ENCODE results near the gene MBNL3. TPM values are rescaled to one million over a fixed set of nuclear protein-coding genes. Genes with fewer than 3 reads are reported as not detected.

The MBNL3 gene
- polyA plus RNA-seq, 2 donors: 2.5 to 3.4 TPM

DNA sequence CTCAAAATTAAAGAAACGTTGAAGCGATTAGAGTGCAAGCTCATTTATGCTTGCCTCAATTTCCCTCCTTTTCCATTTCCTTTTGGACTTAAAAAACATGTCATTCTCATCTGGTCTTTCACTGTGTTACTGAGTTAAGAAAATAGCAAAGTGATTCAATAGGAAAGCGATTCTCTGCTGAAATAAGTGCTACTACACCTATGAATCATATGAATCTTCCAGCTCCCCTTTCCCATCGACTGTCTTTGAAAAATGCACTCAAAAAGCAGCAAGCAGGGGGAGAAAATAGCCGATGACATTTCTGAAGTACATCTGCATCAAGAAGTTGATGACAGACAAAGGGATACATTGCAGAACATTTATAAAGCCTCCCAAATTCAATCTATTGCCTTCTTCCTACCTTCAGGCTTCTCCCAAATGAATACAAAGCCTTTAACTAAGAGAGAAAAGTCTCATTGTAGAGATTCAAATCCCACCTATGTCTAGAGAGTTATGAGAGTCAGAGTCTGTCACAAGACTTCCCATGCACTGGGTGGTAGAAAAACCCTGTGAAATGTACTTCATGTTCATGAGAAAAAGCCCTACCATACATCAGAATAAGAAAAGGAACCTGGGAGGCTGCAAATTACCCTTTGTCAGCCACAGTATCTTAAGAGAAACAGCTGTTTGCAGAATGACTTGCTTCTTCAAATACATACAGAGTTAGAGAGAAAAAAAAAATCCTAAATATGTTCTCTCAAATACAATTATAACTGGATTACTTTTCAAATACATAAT, 78.9 kb downstream of the MBNL3 start:
- Histone ChIP-seq H3K4me3 (ENCODE audit: low read depth in 1 of 2, low read length in 2 of 2) (no peak overlapping the region), H3K9me3 (ENCODE audit: control insufficient read depth in 2 of 2, insufficient read depth in 1 of 2, low read depth in 1 of 2, low read length in 1 of 2) (no peaks in the 10 kb centered on the region), H3K27ac (ENCODE audit: low read depth in 2 of 2, low read length in 1 of 2) (no peak overlapping the region), H3K27me3 (ENCODE audit: control insufficient read depth in 1 of 2, insufficient read depth in 2 of 2, low read length in 2 of 2) (peaks cover 0 to 2% of the 10 kb centered on the region in 2 donors), H3K36me3 (ENCODE audit: control insufficient read depth in 2 of 2, insufficient read depth in 2 of 2, low read length in 1 of 2) (no peaks in the 10 kb centered on the region), H3K4me1 (ENCODE audit: control insufficient read depth in 2 of 2, insufficient read depth in 2 of 2, low read length in 1 of 2) (no peaks in the 10 kb centered on the region)
- 65 to 82% methylated on average over 5 of the region's 5 CpGs for WGBS, 2 donors

DNA sequence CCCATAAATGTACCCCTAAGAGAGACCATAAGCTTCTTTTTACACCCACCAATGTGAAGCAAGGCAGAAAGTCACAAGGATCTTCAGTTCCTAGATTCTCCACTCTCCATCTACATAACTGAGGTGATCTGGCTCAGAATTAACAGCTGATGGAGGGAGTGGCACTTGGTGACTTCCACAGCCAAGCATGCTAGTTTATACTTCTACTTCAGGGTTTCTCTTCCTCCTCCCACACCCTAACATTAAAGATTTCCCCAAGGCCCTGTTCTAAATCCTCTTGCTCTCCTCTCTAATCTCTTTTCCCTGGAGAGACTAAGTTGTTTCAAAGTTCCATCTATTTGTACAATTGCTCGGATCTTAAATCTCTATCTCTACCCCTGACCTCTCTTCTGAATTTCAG, 81.1 kb downstream of the MBNL3 start:
- Histone ChIP-seq H3K4me3 (ENCODE audit: low read depth in 1 of 2, low read length in 2 of 2) (no peak overlapping the region), H3K36me3 (ENCODE audit: control insufficient read depth in 2 of 2, insufficient read depth in 2 of 2, low read length in 1 of 2) (no peaks in the 10 kb centered on the region), H3K9me3 (ENCODE audit: control insufficient read depth in 2 of 2, insufficient read depth in 1 of 2, low read depth in 1 of 2, low read length in 1 of 2) (no peaks in the 10 kb centered on the region), H3K27me3 (ENCODE audit: control insufficient read depth in 1 of 2, insufficient read depth in 2 of 2, low read length in 2 of 2) (peaks cover 0 to 2% of the 10 kb centered on the region in 2 donors), H3K27ac (ENCODE audit: low read depth in 2 of 2, low read length in 1 of 2) (no peak overlapping the region), H3K4me1 (ENCODE audit: control insufficient read depth in 2 of 2, insufficient read depth in 2 of 2, low read length in 1 of 2) (no peaks in the 10 kb centered on the region)
- WGBS, 2 donors: 54 to 63% methylated on average over 1 of the region's 1 CpG

DNA sequence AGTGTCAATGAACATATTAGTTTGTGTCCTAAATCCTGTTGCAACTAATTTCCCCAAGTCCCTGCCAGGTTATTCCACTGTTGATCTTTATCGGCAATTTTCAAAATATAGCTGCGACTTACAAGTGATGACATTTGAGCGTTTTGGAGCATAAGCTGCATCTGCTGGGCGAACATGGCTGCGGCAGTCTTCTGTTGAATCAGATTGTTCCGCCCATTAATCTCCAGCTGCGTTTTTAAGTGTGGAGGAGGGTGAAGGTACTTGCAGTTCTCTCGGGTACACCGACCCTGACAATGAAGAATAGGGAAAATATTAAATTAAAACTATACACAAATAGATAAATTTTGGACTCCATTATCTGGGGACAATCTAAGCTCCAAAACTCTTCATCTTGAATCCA, 82.7 kb downstream of the MBNL3 start:
- Histone ChIP-seq H3K27me3 (ENCODE audit: control insufficient read depth in 1 of 2, insufficient read depth in 2 of 2, low read length in 2 of 2) (peaks cover 0 to 2% of the 10 kb centered on the region in 2 donors), H3K36me3 (ENCODE audit: control insufficient read depth in 2 of 2, insufficient read depth in 2 of 2, low read length in 1 of 2) (no peaks in the 10 kb centered on the region), H3K4me1 (ENCODE audit: control insufficient read depth in 2 of 2, insufficient read depth in 2 of 2, low read length in 1 of 2) (no peaks in the 10 kb centered on the region), H3K4me3 (ENCODE audit: low read depth in 1 of 2, low read length in 2 of 2) (no peak overlapping the region), H3K27ac (ENCODE audit: low read depth in 2 of 2, low read length in 1 of 2) (no peak overlapping the region), H3K9me3 (ENCODE audit: control insufficient read depth in 2 of 2, insufficient read depth in 1 of 2, low read depth in 1 of 2, low read length in 1 of 2) (no peaks in the 10 kb centered on the region)
- 86 to 97% methylated on average over 9 of the region's 9 CpGs for WGBS, 2 donors

DNA sequence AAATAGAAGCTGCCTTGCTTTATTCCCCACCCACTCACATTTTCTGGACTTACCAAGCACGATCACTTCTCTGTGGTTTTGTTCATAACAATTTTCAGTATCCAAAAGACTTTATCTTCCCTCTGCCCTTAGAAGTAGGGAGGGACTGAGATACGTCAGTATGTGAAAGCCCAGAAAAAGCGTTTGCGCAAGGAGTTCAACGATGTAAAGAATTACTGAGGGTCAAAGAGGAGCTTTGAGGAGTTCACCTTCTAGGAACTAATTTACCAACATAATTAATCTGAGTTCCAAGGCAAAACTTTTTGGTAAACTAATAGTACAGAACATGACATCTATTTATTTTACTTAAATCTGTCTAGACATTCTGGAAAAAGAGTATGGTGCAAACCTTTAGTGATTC, 84.6 kb downstream of the MBNL3 start:
- H3K27me3 ChIP-seq (ENCODE audit: control insufficient read depth in 1 of 2, insufficient read depth in 2 of 2, low read length in 2 of 2): no peaks in the 10 kb centered on the region
- WGBS, 2 donors: 69 to 82% methylated on average over 5 of the region's 5 CpGs
- H3K9me3 ChIP-seq (ENCODE audit: control insufficient read depth in 2 of 2, insufficient read depth in 1 of 2, low read depth in 1 of 2, low read length in 1 of 2): no peaks in the 10 kb centered on the region
- H3K27ac ChIP-seq (ENCODE audit: low read depth in 2 of 2, low read length in 1 of 2): no peak overlapping the region
- no peaks in the 10 kb centered on the region for H3K36me3 ChIP-seq (ENCODE audit: control insufficient read depth in 2 of 2, insufficient read depth in 2 of 2, low read length in 1 of 2)
- no peak overlapping the region for H3K4me3 ChIP-seq (ENCODE audit: low read depth in 1 of 2, low read length in 2 of 2)
- no peaks in the 10 kb centered on the region for H3K4me1 ChIP-seq (ENCODE audit: control insufficient read depth in 2 of 2, insufficient read depth in 2 of 2, low read length in 1 of 2)

DNA sequence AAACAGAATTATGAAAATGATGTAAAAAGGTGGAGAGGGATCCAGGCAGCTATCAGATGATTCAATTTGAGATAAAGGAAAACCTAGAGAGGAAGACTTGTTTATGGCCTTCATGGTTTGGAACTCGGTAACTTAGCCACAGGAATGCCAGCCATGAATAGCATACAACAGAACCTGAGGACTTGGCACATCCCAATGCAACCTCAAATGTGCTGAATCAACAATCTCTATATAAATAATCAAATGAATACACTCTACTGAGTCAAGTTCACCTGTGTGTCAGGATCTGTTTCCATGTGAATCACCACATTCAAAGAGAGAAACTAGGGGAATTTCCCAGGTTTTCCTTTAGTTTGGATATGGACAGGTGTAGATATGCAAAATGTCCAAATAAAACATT, 86.9 kb downstream of the MBNL3 start:
- no peaks in the 10 kb centered on the region for H3K4me1 ChIP-seq (ENCODE audit: control insufficient read depth in 2 of 2, insufficient read depth in 2 of 2, low read length in 1 of 2)
- WGBS, 2 donors: 63 to 67% methylated on average over 1 of the region's 1 CpG
- no peak overlapping the region for H3K4me3 ChIP-seq (ENCODE audit: low read depth in 1 of 2, low read length in 2 of 2)
- no peaks in the 10 kb centered on the region for H3K36me3 ChIP-seq (ENCODE audit: control insufficient read depth in 2 of 2, insufficient read depth in 2 of 2, low read length in 1 of 2)
- H3K27ac ChIP-seq (ENCODE audit: low read depth in 2 of 2, low read length in 1 of 2): no peak overlapping the region
- no peaks in the 10 kb centered on the region for H3K27me3 ChIP-seq (ENCODE audit: control insufficient read depth in 1 of 2, insufficient read depth in 2 of 2, low read length in 2 of 2)
- H3K9me3 ChIP-seq (ENCODE audit: control insufficient read depth in 2 of 2, insufficient read depth in 1 of 2, low read depth in 1 of 2, low read length in 1 of 2): no peaks in the 10 kb centered on the region

DNA sequence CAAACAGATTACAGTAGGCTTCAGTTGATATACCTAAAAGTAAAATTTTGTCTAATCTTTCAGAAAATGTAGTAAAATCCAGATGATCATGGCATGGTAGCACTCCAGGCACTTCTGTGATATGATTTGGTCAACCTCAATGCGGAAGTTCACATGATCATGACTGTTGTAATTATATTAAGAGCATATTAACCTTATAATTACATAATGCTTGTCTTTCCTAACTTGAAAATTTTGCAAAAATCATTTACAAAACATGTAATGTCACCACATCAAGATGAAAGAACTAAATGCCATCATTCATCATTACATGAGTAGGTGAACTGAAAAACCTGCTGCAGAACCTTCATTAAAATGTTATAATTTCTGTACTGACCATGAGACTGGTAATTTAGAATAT, 88.1 kb downstream of the MBNL3 start:
- Histone ChIP-seq H3K36me3 (ENCODE audit: control insufficient read depth in 2 of 2, insufficient read depth in 2 of 2, low read length in 1 of 2) (no peaks in the 10 kb centered on the region), H3K27me3 (ENCODE audit: control insufficient read depth in 1 of 2, insufficient read depth in 2 of 2, low read length in 2 of 2) (no peaks in the 10 kb centered on the region), H3K27ac (ENCODE audit: low read depth in 2 of 2, low read length in 1 of 2) (no peak overlapping the region), H3K4me1 (ENCODE audit: control insufficient read depth in 2 of 2, insufficient read depth in 2 of 2, low read length in 1 of 2) (no peaks in the 10 kb centered on the region), H3K4me3 (ENCODE audit: low read depth in 1 of 2, low read length in 2 of 2) (no peak overlapping the region), H3K9me3 (ENCODE audit: control insufficient read depth in 2 of 2, insufficient read depth in 1 of 2, low read depth in 1 of 2, low read length in 1 of 2) (no peaks in the 10 kb centered on the region)
- 83 to 100% methylated on average over 1 of the region's 1 CpG for WGBS, 2 donors

DNA sequence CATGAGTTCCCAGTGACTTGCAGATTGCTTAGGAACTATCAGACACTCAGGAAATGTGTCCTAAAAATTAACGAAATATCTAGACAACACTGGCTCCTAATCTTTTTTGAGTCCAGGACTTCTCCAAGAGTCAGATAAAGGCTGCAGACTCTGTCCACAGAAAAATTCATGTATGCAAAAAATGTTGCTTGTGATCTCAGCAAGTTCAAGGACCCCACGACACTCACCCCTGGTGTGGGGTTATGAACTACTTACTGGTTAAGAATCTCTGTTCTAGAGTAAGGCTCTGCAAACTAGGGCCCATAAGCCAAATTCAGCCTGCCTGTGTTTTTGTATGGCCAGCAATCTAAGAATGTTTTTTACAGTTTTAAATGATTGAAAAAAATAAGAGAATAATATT, 93.2 kb downstream of the MBNL3 start:
- Histone ChIP-seq H3K27ac (ENCODE audit: low read depth in 2 of 2, low read length in 1 of 2) (no peak overlapping the region), H3K4me1 (ENCODE audit: control insufficient read depth in 2 of 2, insufficient read depth in 2 of 2, low read length in 1 of 2) (no peaks in the 10 kb centered on the region), H3K4me3 (ENCODE audit: low read depth in 1 of 2, low read length in 2 of 2) (no peak overlapping the region), H3K36me3 (ENCODE audit: control insufficient read depth in 2 of 2, insufficient read depth in 2 of 2, low read length in 1 of 2) (no peaks in the 10 kb centered on the region), H3K27me3 (ENCODE audit: control insufficient read depth in 1 of 2, insufficient read depth in 2 of 2, low read length in 2 of 2) (no peaks in the 10 kb centered on the region), H3K9me3 (ENCODE audit: control insufficient read depth in 2 of 2, insufficient read depth in 1 of 2, low read depth in 1 of 2, low read length in 1 of 2) (no peaks in the 10 kb centered on the region)
- WGBS, 2 donors: 73 to 90% methylated on average over 2 of the region's 2 CpGs

DNA sequence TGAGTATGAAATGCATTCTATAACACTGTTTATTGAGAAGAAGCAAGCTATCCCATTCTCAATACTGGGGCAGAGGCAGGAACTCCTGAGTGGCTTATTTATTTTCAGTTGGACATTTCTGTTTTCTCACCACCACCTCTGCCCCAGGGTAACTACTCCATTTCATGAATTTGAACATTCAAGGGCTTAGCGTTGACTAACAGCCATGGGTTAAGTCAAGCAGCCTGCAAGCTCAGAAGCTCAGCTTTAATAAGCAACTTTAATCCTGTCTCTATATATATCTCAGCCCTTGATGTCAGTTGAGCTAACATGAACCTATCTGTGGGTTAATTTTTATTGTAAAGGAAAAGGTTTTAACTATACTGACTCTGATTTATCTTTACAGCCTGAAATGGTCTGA, 93.8 kb downstream of the MBNL3 start:
- 48 to 65% methylated on average over 1 of the region's 1 CpG for whole genome bisulfite sequencing, 2 donors
- Histone ChIP-seq H3K4me1 (ENCODE audit: control insufficient read depth in 2 of 2, insufficient read depth in 2 of 2, low read length in 1 of 2) (no peaks in the 10 kb centered on the region), H3K27me3 (ENCODE audit: control insufficient read depth in 1 of 2, insufficient read depth in 2 of 2, low read length in 2 of 2) (no peaks in the 10 kb centered on the region), H3K4me3 (ENCODE audit: low read depth in 1 of 2, low read length in 2 of 2) (no peak overlapping the region), H3K9me3 (ENCODE audit: control insufficient read depth in 2 of 2, insufficient read depth in 1 of 2, low read depth in 1 of 2, low read length in 1 of 2) (no peaks in the 10 kb centered on the region), H3K36me3 (ENCODE audit: control insufficient read depth in 2 of 2, insufficient read depth in 2 of 2, low read length in 1 of 2) (no peaks in the 10 kb centered on the region), H3K27ac (ENCODE audit: low read depth in 2 of 2, low read length in 1 of 2) (no peak overlapping the region)

DNA sequence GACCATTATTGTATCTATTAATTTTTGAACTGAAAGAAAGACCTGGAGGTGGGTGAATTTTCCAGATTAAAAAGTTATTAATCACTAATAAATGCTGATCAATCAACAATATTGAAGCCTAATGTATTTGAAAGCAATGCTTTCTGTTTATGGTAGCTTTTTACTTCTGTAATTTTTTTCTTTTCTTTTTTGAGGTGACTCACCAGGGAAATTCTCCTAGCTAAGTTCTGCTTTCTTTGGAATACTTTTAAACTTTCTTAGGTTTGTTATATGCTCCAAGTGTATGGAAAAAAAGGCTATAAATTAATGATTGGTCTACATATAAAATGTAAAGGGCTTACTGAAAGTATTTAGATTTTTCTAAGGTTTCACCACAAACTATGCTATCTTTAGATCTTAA, 94.2 kb downstream of the MBNL3 start:
- H3K36me3 ChIP-seq (ENCODE audit: control insufficient read depth in 2 of 2, insufficient read depth in 2 of 2, low read length in 1 of 2): no peaks in the 10 kb centered on the region

GRCh38 chrX:132393992-132394391, 94.8 kb downstream of the MBNL3 start:
- H3K9me3 ChIP-seq (ENCODE audit: control insufficient read depth in 2 of 2, insufficient read depth in 1 of 2, low read depth in 1 of 2, low read length in 1 of 2): no peaks in the 10 kb centered on the region
- no peak overlapping the region for H3K27ac ChIP-seq (ENCODE audit: low read depth in 2 of 2, low read length in 1 of 2)
- 59 to 63% methylated on average over 4 of the region's 4 CpGs for WGBS, 2 donors
- no peaks in the 10 kb centered on the region for H3K27me3 ChIP-seq (ENCODE audit: control insufficient read depth in 1 of 2, insufficient read depth in 2 of 2, low read length in 2 of 2)
- H3K36me3 ChIP-seq (ENCODE audit: control insufficient read depth in 2 of 2, insufficient read depth in 2 of 2, low read length in 1 of 2): no peaks in the 10 kb centered on the region
- H3K4me1 ChIP-seq (ENCODE audit: control insufficient read depth in 2 of 2, insufficient read depth in 2 of 2, low read length in 1 of 2): no peaks in the 10 kb centered on the region
- H3K4me3 ChIP-seq (ENCODE audit: low read depth in 1 of 2, low read length in 2 of 2): no peak overlapping the region

More for the DNA sequence above, 94.2 kb downstream of the MBNL3 start:
- no peak overlapping the region for H3K27ac ChIP-seq (ENCODE audit: low read depth in 2 of 2, low read length in 1 of 2)
- H3K9me3 ChIP-seq (ENCODE audit: control insufficient read depth in 2 of 2, insufficient read depth in 1 of 2, low read depth in 1 of 2, low read length in 1 of 2): no peaks in the 10 kb centered on the region
- H3K27me3 ChIP-seq (ENCODE audit: control insufficient read depth in 1 of 2, insufficient read depth in 2 of 2, low read length in 2 of 2): no peaks in the 10 kb centered on the region
- H3K4me1 ChIP-seq (ENCODE audit: control insufficient read depth in 2 of 2, insufficient read depth in 2 of 2, low read length in 1 of 2): no peaks in the 10 kb centered on the region
- H3K4me3 ChIP-seq (ENCODE audit: low read depth in 1 of 2, low read length in 2 of 2): no peak overlapping the region

Measured in esophagus (tissue), 2 donors.